Naive thymus-derived CD4-positive, alpha-beta T cell (primary cell): ENCODE results near the gene ATP9B. TPM values are rescaled to one million over a fixed set of nuclear protein-coding genes. Genes with fewer than 3 reads are reported as not detected.

Experiments used
- ATAC-seq: fragments of 150-1000 bp; cut with Tn5 transposase; 2 replicates; pipeline ENCODE4 v1.10.0; 2021; ENCODE audit warnings: mild to moderate bottlenecking, moderate library complexity
- CTCF ChIA-PET: fragments of 350-600 bp; sonication (Branson Sonifier 250); formaldehyde crosslinking; loops from one replicate; lab custom pipeline; 2021; ENCODE audit warnings: antibody characterized with exemption; lab: Charles Lee
- POLR2A ChIA-PET: fragments of 350-600 bp; sonication (Branson Sonifier 250); formaldehyde crosslinking; loops from one replicate; lab custom pipeline; 2021; ENCODE audit warnings: antibody characterized with exemption, inconsistent platforms; lab: Charles Lee
- DNase-seq, 9 donors: peaks; one replicate each; pipeline versions ENCODE4 v3.0.0 to v3.0.0-alpha.2; 2020 to 2022; ENCODE audit warnings: mixed read lengths in 1 of 9
- H3K27ac ChIP-seq: one replicate; pipeline ENCODE4 v1.7.0; 2013; ENCODE audit warnings: mild to moderate bottlenecking, low read depth, low read length, moderate library complexity
- H3K27me3 ChIP-seq, 2 donors: one replicate each; pipeline ENCODE4 v1.7.0; 2013; ENCODE audit warnings: low read length in 2 of 2, mild to moderate bottlenecking in 2 of 2, moderate library complexity in 2 of 2; ENCODE audit not compliant: control insufficient read depth in 2 of 2, insufficient read depth in 2 of 2
- H3K36me3 ChIP-seq, 3 experiments: 1 replicate in 2 of 3; 2 replicates in 1 of 3; pipeline ENCODE4 v1.7.0; 2013; ENCODE audit warnings: low read length in 3 of 3, mild to moderate bottlenecking in 3 of 3, moderate library complexity in 1 of 3; ENCODE audit not compliant: insufficient read depth in 3 of 3, control insufficient read depth in 2 of 3
- H3K4me1 ChIP-seq, 2 donors: one replicate each; pipeline ENCODE4 v1.7.0; 2013; ENCODE audit warnings: low read length in 2 of 2, mild to moderate bottlenecking in 2 of 2, moderate library complexity in 1 of 2; ENCODE audit not compliant: control insufficient read depth in 2 of 2, insufficient read depth in 2 of 2
- H3K4me3 ChIP-seq: 2 replicates; pipeline ENCODE4 v1.7.0; 2013; ENCODE audit warnings: mild to moderate bottlenecking, low read length
- H3K9me3 ChIP-seq, 3 experiments: 1 replicate in 2 of 3; 2 replicates in 1 of 3; pipeline ENCODE4 v1.7.0; 2013; ENCODE audit warnings: low read length in 3 of 3; ENCODE audit not compliant: control insufficient read depth in 2 of 3
- H3K27ac Mint-ChIP-seq, 9 donors: one replicate each; pipeline ENCODE4 v1.8.0; 2020 to 2022; ENCODE audit warnings: mixed read lengths in 9 of 9, mild to moderate bottlenecking in 8 of 9, moderate library complexity in 5 of 9, inconsistent platforms in 2 of 9
- H3K27me3 Mint-ChIP-seq, 5 donors: one replicate each; pipeline ENCODE4 v1.8.0; 2021 to 2022; ENCODE audit warnings: mixed read lengths in 5 of 5, mild to moderate bottlenecking in 1 of 5
- H3K36me3 Mint-ChIP-seq, 5 donors: one replicate each; pipeline ENCODE4 v1.8.0; 2020 to 2022; ENCODE audit warnings: mixed read lengths in 5 of 5, mild to moderate bottlenecking in 3 of 5, inconsistent platforms in 1 of 5
- H3K4me1 Mint-ChIP-seq, 7 donors: one replicate each; pipeline ENCODE4 v1.8.0; 2020 to 2022; ENCODE audit warnings: mixed read lengths in 7 of 7, mild to moderate bottlenecking in 3 of 7, inconsistent platforms in 1 of 7
- H3K4me3 Mint-ChIP-seq, 10 donors: one replicate each; pipeline ENCODE4 v1.8.0; 2020 to 2022; ENCODE audit warnings: mild to moderate bottlenecking in 10 of 10, mixed read lengths in 10 of 10, moderate library complexity in 6 of 10, inconsistent platforms in 2 of 10
- H3K9me3 Mint-ChIP-seq, 11 donors: one replicate each; pipeline ENCODE4 v1.8.0; 2020 to 2022; ENCODE audit warnings: mixed read lengths in 11 of 11, mild to moderate bottlenecking in 4 of 11, inconsistent platforms in 1 of 11, moderate library complexity in 1 of 11
- intact Hi-C, 2 donors: fragments of 100-400 bp; cut with micrococcal nuclease; formaldehyde crosslinking; loops; one replicate each; pipeline ENCODE4 v1.15.1; 2023
- polyA plus RNA-seq, 2 donors: library from polyadenylated mRNA; unstranded; fragments of 300-500 nt; fragmentation: Illumina TruSeq; gene quantifications; one replicate each; pipeline ENCODE4 v1.2.3, GENCODE V29; 2021
- total RNA-seq, 6 experiments: library from RNA in 5 of 6; stranded (reverse) in 5 of 6; gene quantifications; 1 replicate in 5 of 6; 2 replicates in 1 of 6; pipeline ENCODE4 v1.2.3 and lab custom pipeline; 2021 to 2026

The ATP9B gene
- total and polyA plus RNA-seq, 7 experiments from 2014 or later = 21.3 to 90.5 (median 79.4) TPM

- Histone ChIP-seq H3K4me1 (peaks cover 0 to 4% of the 10 kb centered on the region in 2 donors), H3K27ac (no peak overlapping the region), H3K27me3 (no peaks in the 10 kb centered on the region), H3K9me3 (no peaks in the 10 kb centered on the region), H3K4me3 (no peak overlapping the region), H3K36me3 (peaks cover 0 to 75% (median 11%) of the 10 kb centered on the region in 3 experiments)
- H3K4me3 Mint-ChIP-seq = no peak overlapping the region
- intact Hi-C loops = no loop called here
- peaks cover 0 to 5% (median 0%) of the 10 kb centered on the region in 11 donors for H3K9me3 Mint-ChIP-seq
- no peaks in the 10 kb centered on the region for H3K27me3 Mint-ChIP-seq
- DNase-seq (no peak), ATAC-seq (no peak)
- CTCF ChIA-PET = no interaction called here
- H3K27ac Mint-ChIP-seq = peak overlapping the region in 1 of 9 donors; percentile 8
- peaks cover 11 to 27% (median 14%) of the 10 kb centered on the region in 5 donors for H3K36me3 Mint-ChIP-seq
- peaks cover 12 to 48% (median 35%) of the 10 kb centered on the region in 7 donors for H3K4me1 Mint-ChIP-seq
- POLR2A ChIA-PET = no interaction called here
Observed at GRCh38 chr18:79422783-79423165, 353.6 kb downstream of the ATP9B start.

GRCh38 chr18:79423211-79424007, 354.2 kb downstream of the ATP9B start:
- DNase-seq (no peak), ATAC-seq (no peak)
- peak overlapping the region in 1 of 9 donors; percentile 8 for H3K27ac Mint-ChIP-seq
- H3K27ac ChIP-seq = no peak overlapping the region
- H3K36me3 ChIP-seq = peaks cover 0 to 70% (median 8%) of the 10 kb centered on the region in 3 experiments
- peaks cover 0 to 4% (median 0%) of the 10 kb centered on the region in 11 donors for H3K9me3 Mint-ChIP-seq
- ChIA-PET CTCF (no interaction called here), POLR2A (interaction anchor here (0.7 kb wide), 1 partner anchor 26 kb away, joined by 3 read pairs; no protein-coding TSS in a partner anchor)
- H3K4me1 Mint-ChIP-seq = peaks cover 15 to 52% (median 40%) of the 10 kb centered on the region in 7 donors
- no peaks in the 10 kb centered on the region for H3K9me3 ChIP-seq
- H3K27me3 ChIP-seq = no peaks in the 10 kb centered on the region
- H3K36me3 Mint-ChIP-seq = peaks cover 11 to 27% (median 14%) of the 10 kb centered on the region in 5 donors
- H3K4me3 ChIP-seq = no peak overlapping the region
- peaks cover 0 to 4% of the 10 kb centered on the region in 2 donors for H3K4me1 ChIP-seq
- intact Hi-C loops = no loop called here
- H3K27me3 Mint-ChIP-seq = no peaks in the 10 kb centered on the region
- H3K4me3 Mint-ChIP-seq = no peak overlapping the region

GRCh38 chr18:79424008-79424565, 354.9 kb downstream of the ATP9B start:
- H3K4me1 ChIP-seq = peaks cover 0 to 4% of the 10 kb centered on the region in 2 donors
- intact Hi-C loops = no loop called here
- peak overlapping the region in 8 of 9 donors; percentile 31 to 95 (median 87) for H3K27ac Mint-ChIP-seq

GRCh38 chr18:79424880-79425568, 355.8 kb downstream of the ATP9B start:
- H3K27ac Mint-ChIP-seq = peak overlapping the region; percentile 19 to 95 (median 86)

More at GRCh38 chr18:79424008-79424565, 354.9 kb downstream of the ATP9B start:
- peaks cover 17 to 52% (median 41%) of the 10 kb centered on the region in 7 donors for H3K4me1 Mint-ChIP-seq
- ATAC-seq = no peak
- CTCF ChIA-PET = no interaction called here
- Histone ChIP-seq H3K36me3 (peaks cover 0 to 65% (median 8%) of the 10 kb centered on the region in 3 experiments), H3K4me3 (no peak overlapping the region), H3K27me3 (no peaks in the 10 kb centered on the region), H3K27ac (no peak overlapping the region), H3K9me3 (no peaks in the 10 kb centered on the region)
- POLR2A ChIA-PET = interaction anchor here (0.7 kb wide), 1 partner anchor 26 kb away, joined by 3 read pairs; no protein-coding TSS in a partner anchor
- H3K36me3 Mint-ChIP-seq = peaks cover 11 to 27% (median 16%) of the 10 kb centered on the region in 5 donors
- no peaks in the 10 kb centered on the region for H3K27me3 Mint-ChIP-seq
- peak overlapping the region in 2 of 10 donors; percentile 33 to 73 for H3K4me3 Mint-ChIP-seq
- no peak for DNase-seq
- H3K9me3 Mint-ChIP-seq = peaks cover 0 to 6% (median 0%) of the 10 kb centered on the region in 11 donors

GRCh38 chr18:79425569-79425886, 356.3 kb downstream of the ATP9B start:
- Histone ChIP-seq H3K36me3 (peaks cover 0 to 55% (median 5%) of the 10 kb centered on the region in 3 experiments), H3K9me3 (no peaks in the 10 kb centered on the region), H3K4me3 (no peak overlapping the region), H3K4me1 (peaks cover 0 to 4% of the 10 kb centered on the region in 2 donors), H3K27ac (no peak overlapping the region), H3K27me3 (no peaks in the 10 kb centered on the region)
- no peak for ATAC-seq
- no peak for DNase-seq
- Mint-ChIP-seq H3K36me3 (peaks cover 9 to 18% (median 12%) of the 10 kb centered on the region in 5 donors), H3K4me3 (peak overlapping the region in 1 of 10 donors; percentile 73), H3K9me3 (peaks cover 0 to 8% (median 0%) of the 10 kb centered on the region in 11 donors), H3K4me1 (peaks cover 14 to 55% (median 40%) of the 10 kb centered on the region in 7 donors), H3K27me3 (no peaks in the 10 kb centered on the region), H3K27ac (peak overlapping the region in 7 of 9 donors; percentile 72 to 94 (median 85))
- CTCF ChIA-PET = no interaction called here
- POLR2A ChIA-PET = interaction anchor here (0.6 kb wide), 1 partner anchor 13 kb away, joined by 5 read pairs; no protein-coding TSS in a partner anchor
- intact Hi-C loops = no loop called here

More at GRCh38 chr18:79424880-79425568, 355.8 kb downstream of the ATP9B start:
- peaks cover 0 to 4% of the 10 kb centered on the region in 2 donors for H3K4me1 ChIP-seq
- H3K4me3 ChIP-seq = no peak overlapping the region
- ChIA-PET POLR2A (no interaction called here), CTCF (no interaction called here)
- H3K27me3 ChIP-seq = no peaks in the 10 kb centered on the region
- H3K36me3 ChIP-seq = peaks cover 0 to 60% (median 6%) of the 10 kb centered on the region in 3 experiments
- H3K9me3 ChIP-seq = no peaks in the 10 kb centered on the region
- DNase-seq (no peak), ATAC-seq (no peak)
- Mint-ChIP-seq H3K9me3 (peaks cover 0 to 8% (median 0%) of the 10 kb centered on the region in 11 donors), H3K36me3 (peaks cover 9 to 21% (median 13%) of the 10 kb centered on the region in 5 donors), H3K4me3 (peak overlapping the region in 4 of 10 donors; percentile 9 to 73 (median 30)), H3K4me1 (peaks cover 18 to 57% (median 42%) of the 10 kb centered on the region in 7 donors), H3K27me3 (no peaks in the 10 kb centered on the region)
- H3K27ac ChIP-seq = peak overlapping the region; percentile 19
- intact Hi-C loops = no loop called here
